ENCODE measurements around the gene ACLY. TPM values are rescaled to one million over a fixed set of nuclear protein-coding genes. Genes with fewer than 3 reads are reported as not detected.

ACLY gene
- total RNA-seq, 1 experiment from 2014 or later, result 184 TPM

GRCh38 chr17:41957869-41958439 lies 39.2 kb upstream of the ACLY start:
- no peak overlapping the region for H2AFZ ChIP-seq

GRCh38 chr17:41957031-41957868 lies 38.5 kb upstream of the ACLY start:
- Histone ChIP-seq H3K79me2 (ENCODE audit: low read depth) (no peaks in the 10 kb centered on the region), H4K20me1 (ENCODE audit: insufficient read depth) (no peaks in the 10 kb centered on the region), H2AFZ (no peak overlapping the region), H3K27me3 (ENCODE audit: insufficient read depth, low read depth) (no peaks in the 10 kb centered on the region), H3K9me3 (ENCODE audit: insufficient read depth, low read depth) (no peaks in the 10 kb centered on the region), H3K27ac (no peak overlapping the region), H3F3A (ENCODE audit: insufficient read depth, low read depth) (no peaks in the 10 kb centered on the region), H3K9me2 (ENCODE audit: insufficient read depth) (no peaks in the 10 kb centered on the region), H3K4me2 (no peak overlapping the region), H3K4me1 (replicated peaks; ENCODE audit: insufficient read depth) (no peaks in the 10 kb centered on the region), H3K4me3 (no peak overlapping the region), H3K36me3 (ENCODE audit: low read depth) (no peaks in the 10 kb centered on the region)
- TF ChIP-seq EZH2 (IDR thresholded peaks at IDR 0.05; ENCODE audit: low read depth), result no peak
- TF ChIP-seq, protein P1, sequence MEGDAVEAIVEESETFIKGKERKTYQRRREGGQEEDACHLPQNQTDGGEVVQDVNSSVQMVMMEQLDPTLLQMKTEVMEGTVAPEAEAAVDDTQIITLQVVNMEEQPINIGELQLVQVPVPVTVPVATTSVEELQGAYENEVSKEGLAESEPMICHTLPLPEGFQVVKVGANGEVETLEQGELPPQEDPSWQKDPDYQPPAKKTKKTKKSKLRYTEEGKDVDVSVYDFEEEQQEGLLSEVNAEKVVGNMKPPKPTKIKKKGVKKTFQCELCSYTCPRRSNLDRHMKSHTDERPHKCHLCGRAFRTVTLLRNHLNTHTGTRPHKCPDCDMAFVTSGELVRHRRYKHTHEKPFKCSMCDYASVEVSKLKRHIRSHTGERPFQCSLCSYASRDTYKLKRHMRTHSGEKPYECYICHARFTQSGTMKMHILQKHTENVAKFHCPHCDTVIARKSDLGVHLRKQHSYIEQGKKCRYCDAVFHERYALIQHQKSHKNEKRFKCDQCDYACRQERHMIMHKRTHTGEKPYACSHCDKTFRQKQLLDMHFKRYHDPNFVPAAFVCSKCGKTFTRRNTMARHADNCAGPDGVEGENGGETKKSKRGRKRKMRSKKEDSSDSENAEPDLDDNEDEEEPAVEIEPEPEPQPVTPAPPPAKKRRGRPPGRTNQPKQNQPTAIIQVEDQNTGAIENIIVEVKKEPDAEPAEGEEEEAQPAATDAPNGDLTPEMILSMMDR (conservative IDR thresholded peaks at IDR 0.05), result no peak
- CTCF ChIA-PET, result no interaction called here
- POLR2A ChIA-PET (ENCODE audit: unreplicated experiment), result no interaction called here
- no peak for DNase-seq
- intact Hi-C loops (cut with micrococcal nuclease; ENCODE audit: unreplicated experiment), result no loop called here
- BruUV-seq (replicated peaks), result no TSS peak

More at GRCh38 chr17:41957869-41958439, 39.2 kb upstream of the ACLY start:
- no peak overlapping the region for H3K4me3 ChIP-seq
- no peak overlapping the region for H3K27ac ChIP-seq
- no peak for DNase-seq
- no peaks in the 10 kb centered on the region for H3F3A ChIP-seq (ENCODE audit: insufficient read depth, low read depth)
- ChIA-PET POLR2A (ENCODE audit: unreplicated experiment) (no interaction called here), CTCF (no interaction called here)
- no peaks in the 10 kb centered on the region for H3K79me2 ChIP-seq (ENCODE audit: low read depth)
- no peaks in the 10 kb centered on the region for H3K36me3 ChIP-seq (ENCODE audit: low read depth)
- H3K27me3 ChIP-seq (ENCODE audit: insufficient read depth, low read depth), result no peaks in the 10 kb centered on the region
- TF ChIP-seq, protein P1 (conservative IDR thresholded peaks at IDR 0.05), result no peak
- TF ChIP-seq EZH2 (IDR thresholded peaks at IDR 0.05; ENCODE audit: low read depth), result no peak
- intact Hi-C loops (cut with micrococcal nuclease; ENCODE audit: unreplicated experiment), result loop anchor here (2.0 kb wide), 1 partner anchor 219 kb away; no protein-coding TSS in a partner anchor
- no TSS peak for BruUV-seq (replicated peaks)
- no peak overlapping the region for H3K4me2 ChIP-seq
- H3K9me3 ChIP-seq (ENCODE audit: insufficient read depth, low read depth), result no peaks in the 10 kb centered on the region
- H3K9me2 ChIP-seq (ENCODE audit: insufficient read depth), result no peaks in the 10 kb centered on the region
- H4K20me1 ChIP-seq (ENCODE audit: insufficient read depth), result no peaks in the 10 kb centered on the region
- H3K4me1 ChIP-seq (replicated peaks; ENCODE audit: insufficient read depth), result no peaks in the 10 kb centered on the region

- H2AFZ ChIP-seq, result no peak overlapping the region
- H3K27ac ChIP-seq, result no peak overlapping the region
- DNase-seq, result no peak
- H3K9me3 ChIP-seq (ENCODE audit: insufficient read depth, low read depth), result no peaks in the 10 kb centered on the region
- no peaks in the 10 kb centered on the region for H3K27me3 ChIP-seq (ENCODE audit: insufficient read depth, low read depth)
- H3K4me3 ChIP-seq, result no peak overlapping the region
- H4K20me1 ChIP-seq (ENCODE audit: insufficient read depth), result no peaks in the 10 kb centered on the region
- H3K79me2 ChIP-seq (ENCODE audit: low read depth), result no peaks in the 10 kb centered on the region
- TF ChIP-seq EZH2 (IDR thresholded peaks at IDR 0.05; ENCODE audit: low read depth), result no peak
- TF ChIP-seq, protein P1 (conservative IDR thresholded peaks at IDR 0.05), result no peak
- CTCF ChIA-PET, result no interaction called here
- H3F3A ChIP-seq (ENCODE audit: insufficient read depth, low read depth), result no peaks in the 10 kb centered on the region
- H3K36me3 ChIP-seq (ENCODE audit: low read depth), result no peaks in the 10 kb centered on the region
- intact Hi-C loops (cut with micrococcal nuclease; ENCODE audit: unreplicated experiment), result no loop called here
- H3K9me2 ChIP-seq (ENCODE audit: insufficient read depth), result no peaks in the 10 kb centered on the region
- POLR2A ChIA-PET (ENCODE audit: unreplicated experiment), result no interaction called here
- no peak overlapping the region for H3K4me2 ChIP-seq
- no peaks in the 10 kb centered on the region for H3K4me1 ChIP-seq (replicated peaks; ENCODE audit: insufficient read depth)
- no TSS peak for BruUV-seq (replicated peaks)
These were observed 37.8 kb upstream of the ACLY start for GRCh38 chr17:41956522-41956921.

Data from PC-9 (cell line).